Smooth muscle cell of the brain vasculature (primary cell): ENCODE data around the gene CHSY1.
A peak's percentile ranks its signal among the peaks of the same experiment; 100 is the strongest.
"Not testable (repeated sequence)": the region's sequence is repeated elsewhere in the genome, so short reads cannot be mapped to it uniquely, and the experiment has no call there.

Experiments used
- DNase-seq: peaks from one replicate; pipeline ENCODE4 v3.0.0-alpha.2; 2012; ENCODE audit warnings: low read depth, low spot score

CHSY1 gene

DNA sequence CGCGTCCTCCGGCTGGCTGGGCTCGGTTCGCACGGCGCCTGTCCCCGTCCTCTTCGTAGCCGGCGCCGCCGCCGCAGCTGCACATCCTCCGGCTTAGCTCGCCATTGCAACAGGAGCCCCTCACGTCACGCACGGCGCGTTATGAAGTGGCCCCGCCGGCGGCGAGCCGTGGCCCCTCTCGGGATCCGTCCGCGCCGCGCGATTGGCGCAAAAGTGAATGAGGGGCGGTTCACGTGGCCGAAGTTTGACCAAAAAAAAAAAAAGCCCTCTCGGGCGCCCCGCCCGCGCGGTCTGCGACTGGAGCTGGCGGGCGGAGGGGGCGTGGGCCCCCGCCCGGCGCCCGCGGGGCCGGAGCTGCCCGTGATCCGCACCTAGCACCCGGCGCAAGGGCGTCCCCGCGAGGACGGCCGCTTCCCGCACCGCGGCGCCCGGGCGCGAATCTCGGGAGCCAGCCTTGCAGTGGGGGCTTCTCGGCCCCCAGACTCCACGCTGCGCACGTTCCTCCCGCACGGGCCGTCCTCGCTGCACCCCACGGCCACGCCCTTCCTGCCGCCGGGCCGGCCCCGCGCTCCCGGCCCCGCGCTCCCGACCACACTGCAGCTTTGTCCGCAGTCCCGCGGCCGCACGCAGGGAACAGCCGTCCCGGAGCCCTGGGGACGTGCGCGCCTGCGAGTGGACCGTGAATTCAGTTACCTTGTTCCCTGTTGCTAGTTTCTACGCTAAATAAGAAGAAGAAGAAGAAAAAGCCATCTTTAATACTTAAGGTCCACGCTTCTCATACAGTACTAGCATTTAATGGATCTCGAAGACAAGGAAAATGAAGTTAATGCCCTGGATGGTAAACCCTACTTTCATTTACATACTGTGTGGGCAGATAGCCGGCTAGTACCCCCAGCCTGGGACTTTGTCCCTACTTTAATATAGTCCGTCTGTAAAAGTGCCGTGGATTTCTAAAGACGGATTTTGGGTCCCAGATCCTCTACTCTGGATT lies at the start of gene CHSY1:
Gene CHSY1, minus strand, starts transcription at position 219 of the 991 bp plus-strand sequence. CDS start 592 bp downstream, outside the sequence.
- peak; percentile 86 for DNase-seq

GRCh38 chr15:101296418-101297405 lies 44.9 kb upstream of the CHSY1 start:
- no peak for DNase-seq

GRCh38 chr15:101295607-101296161 lies 43.8 kb upstream of the CHSY1 start:
- no peak for DNase-seq

DNA sequence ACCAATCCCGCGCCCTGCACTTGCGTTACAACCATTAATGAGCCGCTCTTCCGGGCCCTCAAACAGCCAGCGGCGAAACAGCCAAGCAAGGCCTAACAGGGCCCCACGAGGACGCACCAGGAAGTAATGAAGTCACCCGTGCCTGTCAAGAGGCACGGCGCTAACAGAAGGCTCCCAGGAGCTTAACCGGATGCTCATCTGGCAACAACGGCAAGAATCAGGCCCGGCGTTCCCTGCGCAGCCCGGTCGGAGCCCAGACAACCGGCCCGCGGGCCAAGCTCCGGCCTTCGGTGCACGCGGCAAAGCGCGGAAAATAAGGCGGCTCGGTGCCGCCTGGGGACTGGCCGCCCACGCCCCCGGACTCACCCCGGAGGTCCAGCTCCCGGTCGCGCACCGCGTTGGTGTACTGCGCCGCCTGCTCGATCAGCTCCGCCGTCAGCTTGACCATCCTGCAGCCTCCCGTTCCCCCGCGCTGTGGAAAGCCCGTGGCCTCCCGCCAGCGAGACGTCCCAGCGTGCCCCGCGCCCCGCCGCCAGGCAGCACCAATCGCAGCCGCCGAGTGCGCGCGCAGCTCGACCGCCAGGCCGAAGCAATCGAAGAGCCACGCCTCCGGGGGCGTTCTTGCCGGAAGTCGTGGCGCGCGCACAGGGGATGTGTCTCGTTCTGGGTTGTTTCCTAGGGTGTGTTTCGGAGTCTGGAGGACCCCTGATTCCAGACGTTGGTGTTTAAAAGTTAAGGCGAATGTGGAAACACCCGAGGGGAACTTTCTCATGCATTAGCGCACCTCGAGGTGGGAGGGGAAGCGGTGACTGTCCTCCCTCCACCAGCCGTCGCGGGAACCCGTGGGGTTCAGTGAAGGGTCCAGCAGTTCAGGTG lies 43.1 kb upstream of the CHSY1 start, which contains the start of gene SNRPA1:
Gene SNRPA1, minus strand, starts transcription at position 518 of the 876 bp plus-strand sequence. Its CDS starts 70 bp downstream, at position 448.
- peak; percentile 86 for DNase-seq

- no peak for DNase-seq
These were observed 41.3 kb upstream of the CHSY1 start for GRCh38 chr15:101293122-101293521.

DNA sequence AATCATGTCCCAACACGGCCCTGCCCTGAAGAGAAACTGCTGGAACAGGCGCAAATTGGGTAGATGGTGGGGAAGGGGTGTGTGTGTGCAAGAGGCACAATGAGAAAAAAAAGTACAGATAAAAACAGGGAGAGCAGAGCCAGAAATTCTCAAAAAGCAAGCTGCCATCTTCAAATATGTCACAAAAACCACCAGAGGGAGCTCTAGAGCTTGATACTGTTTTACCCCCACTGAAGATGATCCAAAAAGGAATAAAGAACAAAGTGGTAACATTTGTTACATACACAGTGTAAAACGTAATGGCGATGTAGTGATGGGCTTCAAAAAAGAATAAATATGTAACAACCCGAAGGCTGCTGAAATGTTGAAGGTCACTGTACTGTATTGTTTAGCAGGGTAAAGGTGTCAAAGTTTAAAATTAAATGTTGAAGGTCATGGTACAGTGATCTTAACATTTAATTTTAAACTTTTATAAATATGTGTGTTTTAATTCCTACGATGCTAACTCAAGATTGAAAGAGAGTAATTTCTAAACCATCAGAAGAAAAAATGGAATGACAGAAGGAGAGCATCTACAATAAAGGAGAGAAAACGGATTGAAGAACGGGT lies 37.2 kb upstream of the CHSY1 start:
- no peak for DNase-seq

DNA sequence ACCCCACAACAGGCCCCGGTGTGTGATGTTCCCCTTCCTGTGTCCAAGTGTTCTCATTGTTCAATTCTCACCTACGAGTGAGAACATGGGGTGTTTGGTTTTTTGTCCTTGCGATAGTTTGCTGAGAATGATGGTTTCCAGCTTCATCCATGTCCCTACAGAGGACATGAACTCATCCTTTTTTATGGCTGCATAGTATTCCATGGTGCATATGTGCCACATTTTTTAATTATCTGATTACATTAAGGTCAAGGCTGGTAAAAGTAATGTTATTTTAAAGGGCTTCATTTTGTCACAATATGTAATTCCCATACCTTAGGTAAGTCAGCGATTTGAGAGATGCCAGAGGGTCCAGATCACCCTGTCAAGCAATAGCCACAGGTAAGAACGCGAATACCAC lies 35.5 kb upstream of the CHSY1 start:
- not testable (repeated sequence) for DNase-seq

- no peak for DNase-seq
These were observed 34.7 kb upstream of the CHSY1 start for GRCh38 chr15:101286471-101287114.

DNA sequence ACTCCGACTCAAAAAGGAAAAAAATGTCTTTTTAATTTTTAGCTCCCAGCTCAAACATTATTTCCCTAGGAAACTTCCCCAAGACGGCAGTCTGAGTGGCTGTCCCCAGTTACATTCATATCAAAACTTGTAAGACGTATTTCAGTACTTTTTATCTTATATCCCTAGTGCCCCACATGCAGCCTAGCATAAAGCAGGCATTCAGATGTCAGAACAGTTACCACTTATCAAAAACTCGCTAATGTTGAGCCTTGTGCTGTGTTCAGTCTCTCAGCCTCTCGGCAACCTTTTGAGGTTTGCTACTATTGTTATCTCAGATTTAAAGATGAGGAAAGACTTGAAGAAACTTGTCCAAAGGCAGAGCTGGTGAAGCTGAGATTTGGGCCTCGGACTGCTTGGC lies 32.1 kb upstream of the CHSY1 start:
- no peak for DNase-seq

- no peak for DNase-seq
These were observed 28.2 kb upstream of the CHSY1 start for GRCh38 chr15:101280007-101280406.

GRCh38 chr15:101277943-101278564 lies 26.2 kb upstream of the CHSY1 start:
- DNase-seq, result no peak

DNA sequence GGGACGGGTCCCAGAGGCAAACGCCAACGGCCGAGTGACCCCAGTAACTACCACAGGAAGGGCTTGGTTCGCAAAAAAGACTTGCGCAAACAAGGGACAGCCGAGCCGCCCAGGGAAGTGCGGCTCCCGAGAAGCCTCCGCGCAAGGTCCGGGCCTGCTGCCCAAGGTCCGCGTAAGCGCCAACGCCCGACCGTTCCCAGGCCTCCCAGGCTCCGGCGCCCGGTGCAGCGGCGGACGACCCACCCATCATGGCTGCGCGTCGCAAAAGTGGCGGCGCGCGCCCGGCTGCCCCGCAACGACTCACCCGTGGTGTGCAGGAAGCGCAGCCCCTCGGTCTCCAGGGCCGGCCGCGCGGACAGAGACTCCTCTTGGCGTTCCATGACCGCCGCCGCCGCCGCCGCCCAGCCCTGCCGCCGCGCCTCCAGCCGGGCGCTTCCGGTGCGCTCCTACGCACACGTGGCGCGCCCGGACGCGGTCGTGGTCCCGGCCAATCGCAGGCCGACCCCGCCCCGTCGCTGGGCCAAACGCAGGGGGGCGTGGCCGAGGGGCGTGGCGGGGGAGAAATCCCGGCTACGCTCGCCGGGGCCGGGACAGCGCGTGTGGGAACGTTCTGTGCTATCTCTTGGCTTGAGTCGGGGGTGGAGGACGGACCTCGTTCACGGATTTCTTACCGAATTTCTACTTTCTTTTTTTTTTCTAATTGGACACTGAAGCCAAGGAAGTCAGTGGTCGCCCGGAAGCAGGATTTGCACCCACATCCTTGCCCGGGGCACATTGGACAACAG lies 25.4 kb upstream of the CHSY1 start, which contains the start of gene SELENOS:
Gene SELENOS, minus strand, starts transcription at position 448 of the 785 bp plus-strand sequence. Its CDS starts 68 bp downstream, at position 380.
- no peak for DNase-seq

- DNase-seq, result no peak
These were observed 24.7 kb upstream of the CHSY1 start for GRCh38 chr15:101276501-101277037.

GRCh38 chr15:101275018-101275417 lies 23.2 kb upstream of the CHSY1 start:
- DNase-seq, result no peak

- DNase-seq, result no peak
These were observed 21.7 kb upstream of the CHSY1 start for GRCh38 chr15:101273534-101273933.

DNA sequence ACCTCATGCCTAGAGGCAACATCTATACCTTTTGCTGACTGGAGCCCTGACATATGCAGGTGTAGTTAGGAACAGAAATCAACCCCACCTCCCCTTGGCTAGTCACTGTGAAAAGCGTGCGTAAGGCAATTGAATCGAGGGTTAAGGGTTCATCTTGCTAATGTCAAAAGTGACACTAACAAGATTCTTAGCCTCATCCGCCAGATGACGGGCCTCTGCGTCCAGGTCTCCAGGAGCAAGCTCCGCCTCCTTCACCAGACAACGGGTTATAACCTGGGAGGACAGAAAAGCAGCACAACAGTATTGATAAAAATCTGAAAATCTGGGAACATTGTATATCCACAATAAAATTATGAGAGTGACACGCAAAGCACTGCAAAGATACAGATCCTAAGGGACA lies 20.7 kb upstream of the CHSY1 start:
- DNase-seq, result no peak

GRCh38 chr15:101269479-101270223 lies 17.8 kb upstream of the CHSY1 start:
- no peak for DNase-seq
